SJCRH30 (cell line): ENCODE data around the gene CCDC183. TPM values are rescaled to one million over a fixed set of nuclear protein-coding genes. Genes with fewer than 3 reads are reported as not detected.
A peak's percentile ranks its signal among the peaks of the same experiment; 100 is the strongest.
"Not testable (repeated sequence)": the region's sequence is repeated elsewhere in the genome, so short reads cannot be mapped to it uniquely, and the experiment has no call there.

ENCODE experiments used
- DNase-seq, 2 experiments: peaks; one replicate each; pipeline ENCODE4 v3.0.0-alpha.2; 2015 to 2020
- H3K27ac ChIP-seq: fragments of 250-450 bp; sonication (Bioruptor Pico); 2 replicates; pipeline ENCODE4 v1.5.1; 2020; ENCODE audit warnings: mild to moderate bottlenecking, moderate library complexity
- H3K27me3 ChIP-seq: fragments of 250-450 bp; sonication (Bioruptor Pico); 2 replicates; pipeline ENCODE4 v1.5.1; 2020; ENCODE audit warnings: mild to moderate bottlenecking, moderate library complexity
- H3K36me3 ChIP-seq: fragments of 250-450 bp; sonication (Bioruptor Pico); 2 replicates; pipeline ENCODE4 v1.5.1; 2020; ENCODE audit warnings: mild to moderate bottlenecking, moderate library complexity
- H3K4me1 ChIP-seq: fragments of 250-450 bp; sonication (Bioruptor Pico); 2 replicates; pipeline ENCODE4 v1.5.1; 2020; ENCODE audit warnings: mild to moderate bottlenecking, moderate library complexity
- H3K4me3 ChIP-seq: fragments of 250-450 bp; sonication (Bioruptor Pico); 2 replicates; pipeline ENCODE4 v1.5.1; 2020; ENCODE audit warnings: mild to moderate bottlenecking, moderate library complexity
- H3K9me3 ChIP-seq: fragments of 250-450 bp; sonication (Bioruptor Pico); replicated peaks from 2 replicates; pipeline ENCODE4 v1.5.1; 2020; ENCODE audit warnings: mild to moderate bottlenecking, moderate library complexity
- total RNA-seq: library from RNA; depleted of rRNA; stranded (reverse); fragments of >200 nt; shearing (Covaris generic); gene quantifications from 2 replicates; pipeline ENCODE4 v1.2.3, GENCODE V29; 2014; rRNA removed

CCDC183 gene
- total RNA-seq, result 0.14 TPM in 1 of 2 replicates, not detected in the other

- no peak for DNase-seq
- Histone ChIP-seq H3K27ac (no peak within 1 kb of the TSS), H3K36me3 (no peaks in the 10 kb centered on the region), H3K4me1 (peaks cover 34% of the 10 kb centered on the region), H3K9me3 (no peaks in the 10 kb centered on the region), H3K4me3 (no peak within 1 kb of the TSS), H3K27me3 (peaks cover 15% of the 10 kb centered on the region)
Measured at GRCh38 chr9:136796238-136796774, at the start of gene CCDC183. Gene CCDC183, plus strand, starts transcription at chr9:136796338. Its CDS starts 60 bp downstream, at chr9:136796398.

DNA sequence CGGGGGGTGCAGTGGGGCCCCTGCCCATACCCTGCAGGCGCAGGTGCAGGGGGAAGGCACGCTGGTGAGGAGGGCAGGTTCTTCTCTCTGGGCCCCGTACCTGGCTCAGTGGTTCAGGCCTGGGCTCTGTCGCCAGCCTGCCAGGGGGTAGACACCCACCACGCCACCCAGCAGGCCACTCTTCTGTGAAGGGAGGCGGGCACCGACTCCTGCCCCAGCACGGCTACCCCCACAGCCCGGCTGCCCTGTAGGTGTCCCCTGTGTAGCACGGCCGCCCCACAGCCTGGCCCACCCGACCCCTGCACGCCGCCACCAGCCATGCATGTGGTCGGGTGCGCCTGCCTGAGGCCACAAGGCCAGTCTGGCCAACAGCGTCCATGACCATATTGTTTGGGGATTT lies 49.5 kb upstream of the CCDC183 start:
- Histone ChIP-seq H3K4me3 (no peak overlapping the region), H3K27me3 (peaks cover 29% of the 10 kb centered on the region), H3K36me3 (no peaks in the 10 kb centered on the region), H3K9me3 (peaks cover 3% of the 10 kb centered on the region), H3K4me1 (peaks cover 5% of the 10 kb centered on the region), H3K27ac (no peak overlapping the region)
- no peak for DNase-seq

DNA sequence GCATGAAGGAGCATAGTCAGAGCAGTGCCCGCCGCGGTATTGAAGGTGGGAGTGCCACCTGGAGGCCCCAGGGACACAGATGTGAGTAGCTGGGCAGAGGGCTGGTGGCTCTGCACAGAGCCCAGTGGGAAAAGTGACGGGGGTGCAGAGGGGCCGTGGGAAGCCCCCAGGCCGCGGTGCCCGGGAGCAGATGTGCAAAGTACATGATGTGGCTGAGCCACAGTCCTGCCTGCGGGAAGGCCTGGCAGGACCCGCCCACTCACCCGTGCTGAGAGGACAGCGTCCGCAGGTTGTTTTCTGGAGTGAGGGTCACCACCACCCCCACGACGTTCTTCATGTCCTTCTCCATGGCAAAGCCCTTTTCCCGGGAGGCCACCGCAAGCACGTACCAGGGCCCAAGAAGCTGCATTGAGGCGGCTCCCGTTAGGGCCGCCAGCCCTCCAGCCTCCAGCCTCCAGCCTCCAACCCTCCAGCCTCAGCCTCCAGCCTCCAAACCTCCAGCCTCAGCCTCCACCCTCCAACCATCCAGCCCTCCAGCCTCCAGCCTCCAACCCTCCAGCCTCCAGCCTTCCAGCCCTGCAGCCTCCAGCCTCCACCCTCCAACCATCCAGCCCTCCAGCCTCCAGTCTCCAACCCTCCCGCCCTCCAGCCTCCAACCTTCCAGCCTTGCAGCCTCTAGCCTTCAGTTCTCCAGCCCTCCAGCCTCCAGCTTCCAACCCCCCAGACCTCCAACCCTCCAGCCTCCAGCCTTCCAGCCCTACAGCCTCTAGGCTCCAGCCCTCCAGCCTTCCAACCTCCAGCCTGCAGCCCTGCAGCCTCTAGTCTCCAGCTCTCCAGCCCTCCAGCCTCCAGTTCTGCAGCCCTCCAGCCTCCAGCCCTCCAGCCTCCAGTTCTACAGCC lies 48.7 kb upstream of the CCDC183 start:
- Histone ChIP-seq H3K4me1 (peaks cover 2% of the 10 kb centered on the region; the same call in 1 of the 2 replicates), H3K9me3 (peaks cover 9% of the 10 kb centered on the region), H3K27me3 (peaks cover 24% of the 10 kb centered on the region), H3K4me3 (no peak overlapping the region), H3K27ac (no peak overlapping the region), H3K36me3 (no peaks in the 10 kb centered on the region)
- DNase-seq, result no peak

GRCh38 chr9:136748201-136748600 lies 47.9 kb upstream of the CCDC183 start, which contains the start of gene LCN6:
Gene LCN6, minus strand, starts transcription at chr9:136748525. Its CDS starts 42 bp downstream, at chr9:136748483.
- H3K4me1 ChIP-seq, result no peaks in the 10 kb centered on the region
- no peaks in the 10 kb centered on the region for H3K36me3 ChIP-seq
- no peak within 1 kb of the TSS for H3K27ac ChIP-seq
- DNase-seq, result no peak
- H3K27me3 ChIP-seq, result peaks cover 24% of the 10 kb centered on the region
- H3K4me3 ChIP-seq, result no peak within 1 kb of the TSS
- peaks cover 9% of the 10 kb centered on the region for H3K9me3 ChIP-seq

GRCh38 chr9:136748666-136749611 lies 47.2 kb upstream of the CCDC183 start:
- Histone ChIP-seq H3K27me3 (peaks cover 24% of the 10 kb centered on the region), H3K9me3 (peaks cover 9% of the 10 kb centered on the region), H3K27ac (no peak overlapping the region), H3K4me3 (no peak overlapping the region), H3K4me1 (no peaks in the 10 kb centered on the region), H3K36me3 (no peaks in the 10 kb centered on the region)
- DNase-seq, result no peak

GRCh38 chr9:136750526-136750925 lies 45.6 kb upstream of the CCDC183 start:
- H3K4me1 ChIP-seq, result no peaks in the 10 kb centered on the region
- H3K27me3 ChIP-seq, result peaks cover 22% of the 10 kb centered on the region
- no peak overlapping the region for H3K27ac ChIP-seq
- no peak overlapping the region for H3K4me3 ChIP-seq
- peaks cover 9% of the 10 kb centered on the region for H3K9me3 ChIP-seq
- DNase-seq, result no peak
- H3K36me3 ChIP-seq, result no peaks in the 10 kb centered on the region

- Histone ChIP-seq H3K36me3 (no peaks in the 10 kb centered on the region), H3K4me3 (no peak overlapping the region), H3K27me3 (peaks cover 21% of the 10 kb centered on the region), H3K9me3 (peaks cover 9% of the 10 kb centered on the region), H3K27ac (no peak overlapping the region), H3K4me1 (no peaks in the 10 kb centered on the region)
- no peak for DNase-seq
Measured at GRCh38 chr9:136751244-136751643, 44.9 kb upstream of the CCDC183 start.

DNA sequence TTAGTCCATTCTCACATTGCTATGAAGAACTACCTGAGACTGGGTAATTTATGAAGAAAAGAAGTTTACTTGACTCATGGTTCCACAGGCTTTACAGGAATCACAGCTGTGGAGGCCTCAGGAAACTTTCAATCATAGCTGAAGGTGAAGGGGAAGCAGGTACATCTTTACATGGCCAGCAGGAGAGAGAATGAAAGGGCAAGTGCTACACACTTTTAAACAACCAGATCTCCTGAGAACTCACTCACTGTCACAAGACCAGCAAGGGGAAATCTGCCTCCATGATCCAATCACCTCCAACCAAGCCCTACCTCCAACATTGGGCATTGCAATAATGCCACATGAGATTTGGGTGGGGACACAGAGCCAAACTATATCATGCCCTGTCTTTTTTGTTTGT lies 44.3 kb upstream of the CCDC183 start:
- H3K36me3 ChIP-seq, result no peaks in the 10 kb centered on the region
- no peak overlapping the region for H3K27ac ChIP-seq
- H3K4me3 ChIP-seq, result no peak overlapping the region
- H3K27me3 ChIP-seq, result peaks cover 19% of the 10 kb centered on the region
- H3K4me1 ChIP-seq, result no peaks in the 10 kb centered on the region
- DNase-seq, result no peak
- H3K9me3 ChIP-seq, result peaks cover 9% of the 10 kb centered on the region

GRCh38 chr9:136753371-136754058 lies 42.6 kb upstream of the CCDC183 start:
- Histone ChIP-seq H3K27ac (no peak overlapping the region), H3K9me3 (peaks cover 9% of the 10 kb centered on the region), H3K36me3 (no peaks in the 10 kb centered on the region), H3K4me1 (peaks cover 12% of the 10 kb centered on the region), H3K27me3 (peaks cover 7% of the 10 kb centered on the region), H3K4me3 (no peak overlapping the region)
- DNase-seq, result no peak

- Histone ChIP-seq H3K27ac (no peak overlapping the region), H3K27me3 (peaks cover 1% of the 10 kb centered on the region), H3K36me3 (no peaks in the 10 kb centered on the region), H3K4me3 (no peak overlapping the region), H3K4me1 (peaks cover 12% of the 10 kb centered on the region), H3K9me3 (peaks cover 9% of the 10 kb centered on the region)
- DNase-seq, result no peak
Measured at GRCh38 chr9:136754059-136754572, 42.0 kb upstream of the CCDC183 start.

DNA sequence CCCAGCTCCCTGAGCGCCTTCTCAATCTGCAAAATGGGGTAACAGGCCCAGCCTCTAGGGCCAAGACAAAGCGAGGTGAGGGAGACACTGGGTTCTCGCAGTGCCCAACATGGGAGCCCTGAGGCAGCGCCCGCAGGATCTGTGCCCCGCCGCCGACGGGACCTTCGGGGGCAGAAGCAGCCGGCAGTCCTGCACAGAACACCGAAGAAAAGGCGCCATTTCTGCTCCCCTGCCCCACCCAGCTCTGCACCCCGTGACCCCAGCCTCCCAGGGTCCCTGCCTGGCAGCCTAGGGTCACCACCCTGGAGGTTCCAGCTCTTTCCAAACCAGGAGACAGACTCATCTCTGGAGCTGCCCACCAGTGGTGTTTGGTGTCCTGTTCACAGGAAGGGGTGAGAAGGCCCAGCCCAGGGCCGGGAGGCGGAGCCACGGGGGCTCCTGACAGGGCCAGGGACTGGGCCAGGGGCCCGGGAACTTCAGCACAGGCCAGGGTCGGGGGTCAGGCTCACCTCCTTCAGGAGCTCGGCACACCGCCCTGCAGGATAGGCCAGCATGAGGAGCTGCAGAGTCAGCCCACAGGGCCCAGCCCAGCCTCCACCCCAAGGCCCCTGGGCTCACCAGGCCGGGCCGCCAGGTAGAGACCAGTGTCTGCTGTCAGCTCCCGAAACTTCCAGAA lies 41.4 kb upstream of the CCDC183 start:
- no peaks in the 10 kb centered on the region; the same call in none of the 2 replicates for H3K27me3 ChIP-seq
- peaks cover 9% of the 10 kb centered on the region for H3K9me3 ChIP-seq
- H3K4me1 ChIP-seq, result peaks cover 12% of the 10 kb centered on the region
- H3K27ac ChIP-seq, result no peak overlapping the region
- no peak overlapping the region for H3K4me3 ChIP-seq
- H3K36me3 ChIP-seq, result no peaks in the 10 kb centered on the region
- no peak for DNase-seq

DNA sequence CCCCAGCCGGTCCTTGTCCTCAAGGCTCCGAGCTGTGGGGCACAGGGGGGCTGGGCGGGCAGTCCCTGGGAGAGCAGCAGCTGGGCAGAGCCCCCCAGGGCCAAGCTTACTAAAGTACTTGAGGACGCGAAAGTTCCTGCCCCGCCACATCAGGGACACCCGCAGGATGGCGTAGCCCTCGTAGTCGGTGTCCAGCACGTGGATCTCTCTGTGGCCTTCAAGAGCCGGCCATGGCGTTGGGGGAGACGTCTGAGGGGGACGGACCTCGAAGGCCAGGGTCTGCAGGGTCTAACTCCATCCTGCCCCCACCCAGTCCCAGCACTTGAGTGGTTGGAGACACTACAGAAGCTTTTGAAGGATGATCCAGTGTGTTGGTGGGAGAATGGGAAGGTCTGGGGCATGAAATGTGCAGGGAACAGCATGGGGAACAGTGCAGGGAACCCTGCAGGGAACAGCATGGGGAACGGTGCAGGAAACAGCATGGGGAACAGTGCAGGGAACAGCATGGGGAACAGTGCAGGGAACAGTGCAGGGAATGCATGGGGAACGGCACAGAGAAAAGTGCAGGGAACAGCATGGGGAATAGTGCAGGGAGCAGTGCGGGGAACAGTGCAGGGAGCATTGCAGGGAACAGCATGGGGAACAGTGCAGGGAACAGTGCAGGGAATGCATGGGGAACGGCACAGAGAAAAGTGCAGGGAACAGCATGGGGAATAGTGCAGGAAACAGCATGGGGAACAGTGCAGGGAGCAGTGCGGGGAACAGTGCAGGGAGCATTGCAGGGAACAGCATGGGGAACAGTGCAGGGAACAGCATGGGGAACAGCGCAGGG lies 40.6 kb upstream of the CCDC183 start:
- not testable (repeated sequence) for H3K9me3 ChIP-seq, H3K27ac ChIP-seq, H3K4me3 ChIP-seq, H3K36me3 ChIP-seq, H3K27me3 ChIP-seq
- DNase-seq, result peak in 1 of 2 experiments; percentile 24
- H3K4me1 ChIP-seq, result peaks cover 12% of the 10 kb centered on the region

DNA sequence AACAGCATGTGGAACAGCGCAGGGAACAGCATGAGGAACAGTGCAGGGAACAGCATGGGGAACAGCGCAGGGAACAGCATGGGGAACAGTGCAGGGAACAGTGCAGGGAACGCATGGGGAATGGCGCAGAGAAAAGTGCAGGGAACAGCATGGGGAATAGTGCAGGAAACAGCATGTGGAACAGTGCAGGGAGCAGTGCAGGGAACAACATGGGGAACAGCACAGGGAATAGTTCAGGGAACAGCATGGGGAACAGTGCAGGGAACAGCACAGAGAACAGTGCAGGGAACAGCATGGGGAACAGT lies 40.1 kb upstream of the CCDC183 start:
- Histone ChIP-seq H3K9me3 (peaks cover 9% of the 10 kb centered on the region), H3K36me3 (no peaks in the 10 kb centered on the region), H3K4me3 (no peak overlapping the region), H3K27me3 (peaks cover 4% of the 10 kb centered on the region; the same call in 1 of the 2 replicates), H3K27ac (no peak overlapping the region), H3K4me1 (peaks cover 12% of the 10 kb centered on the region)
- no peak for DNase-seq
